ENCODE data around the gene CFAP74. TPM values are rescaled to one million over a fixed set of nuclear protein-coding genes. Genes with fewer than 3 reads are reported as not detected.

CFAP74 gene
- total and polyA plus RNA-seq, 5 donors from 2014 or later = not detected

GRCh38 chr1:1922956-1923833 lies 80.4 kb downstream of the CFAP74 start:
- ATAC-seq (ENCODE audit: low read depth in 2 of 2) (no peak), DNase-seq (no peak)
- peaks cover 5% of the 10 kb centered on the region for H3K27me3 Mint-ChIP-seq
- Histone ChIP-seq H3K4me3 (ENCODE audit: low read depth, low read length) (no peak overlapping the region), H3K4me1 (ENCODE audit: control insufficient read depth, insufficient read depth, low read length, poor library complexity, severe bottlenecking) (peaks cover 13% of the 10 kb centered on the region), H3K27ac (ENCODE audit: insufficient read depth, low read length, poor library complexity, severe bottlenecking) (no peak overlapping the region), H3K9me3 (ENCODE audit: control insufficient read depth in 2 of 2, low read length in 2 of 2) (no peaks in the 10 kb centered on the region), H3K27me3 (ENCODE audit: control insufficient read depth, insufficient read depth, low read length) (no peaks in the 10 kb centered on the region), H3K36me3 (ENCODE audit: control insufficient read depth, insufficient read depth, low read length) (no peaks in the 10 kb centered on the region)
- peaks cover 0 to 5% (median 1%) of the 10 kb centered on the region in 4 donors for H3K4me1 Mint-ChIP-seq
- H3K36me3 Mint-ChIP-seq = no peaks in the 10 kb centered on the region
- H3K4me3 Mint-ChIP-seq = no peak overlapping the region
- H3K27ac Mint-ChIP-seq = no peak overlapping the region
- no peaks in the 10 kb centered on the region for H3K9me3 Mint-ChIP-seq

GRCh38 chr1:1922702-1922955 lies 81.0 kb downstream of the CFAP74 start:
- peaks cover 0 to 9% (median 3%) of the 10 kb centered on the region in 4 donors for H3K4me1 Mint-ChIP-seq
- Histone ChIP-seq H3K36me3 (ENCODE audit: control insufficient read depth, insufficient read depth, low read length) (no peaks in the 10 kb centered on the region), H3K27ac (ENCODE audit: insufficient read depth, low read length, poor library complexity, severe bottlenecking) (no peak overlapping the region), H3K4me3 (ENCODE audit: low read depth, low read length) (no peak overlapping the region), H3K4me1 (ENCODE audit: control insufficient read depth, insufficient read depth, low read length, poor library complexity, severe bottlenecking) (peaks cover 14% of the 10 kb centered on the region), H3K27me3 (ENCODE audit: control insufficient read depth, insufficient read depth, low read length) (no peaks in the 10 kb centered on the region), H3K9me3 (ENCODE audit: control insufficient read depth in 2 of 2, low read length in 2 of 2) (no peaks in the 10 kb centered on the region)
- DNase-seq (no peak), ATAC-seq (ENCODE audit: low read depth in 2 of 2) (no peak)
- H3K27me3 Mint-ChIP-seq = peaks cover 5% of the 10 kb centered on the region
- no peak overlapping the region for H3K4me3 Mint-ChIP-seq
- H3K9me3 Mint-ChIP-seq = no peaks in the 10 kb centered on the region
- H3K36me3 Mint-ChIP-seq = no peaks in the 10 kb centered on the region
- no peak overlapping the region for H3K27ac Mint-ChIP-seq

- no peak overlapping the region for H3K27ac Mint-ChIP-seq
- H3K4me3 Mint-ChIP-seq = no peak overlapping the region
- H3K36me3 ChIP-seq (ENCODE audit: control insufficient read depth, insufficient read depth, low read length) = no peaks in the 10 kb centered on the region
- no peaks in the 10 kb centered on the region for H3K36me3 Mint-ChIP-seq
- H3K27ac ChIP-seq (ENCODE audit: insufficient read depth, low read length, poor library complexity, severe bottlenecking) = no peak overlapping the region
- no peak for ATAC-seq (ENCODE audit: low read depth in 2 of 2)
- no peaks in the 10 kb centered on the region for H3K9me3 Mint-ChIP-seq
- H3K4me3 ChIP-seq (ENCODE audit: low read depth, low read length) = no peak overlapping the region
- H3K27me3 Mint-ChIP-seq = peaks cover 5% of the 10 kb centered on the region
- peaks cover 0 to 9% (median 3%) of the 10 kb centered on the region in 4 donors for H3K4me1 Mint-ChIP-seq
- H3K4me1 ChIP-seq (ENCODE audit: control insufficient read depth, insufficient read depth, low read length, poor library complexity, severe bottlenecking) = peaks cover 14% of the 10 kb centered on the region
- no peak for DNase-seq
- H3K9me3 ChIP-seq (ENCODE audit: control insufficient read depth in 2 of 2, low read length in 2 of 2) = no peaks in the 10 kb centered on the region
- no peaks in the 10 kb centered on the region for H3K27me3 ChIP-seq (ENCODE audit: control insufficient read depth, insufficient read depth, low read length)
Measured at GRCh38 chr1:1921901-1922701, 81.5 kb downstream of the CFAP74 start.

- no peak overlapping the region for H3K27ac Mint-ChIP-seq
- Histone ChIP-seq H3K27me3 (ENCODE audit: control insufficient read depth, insufficient read depth, low read length) (no peaks in the 10 kb centered on the region), H3K4me3 (ENCODE audit: low read depth, low read length) (no peak overlapping the region), H3K36me3 (ENCODE audit: control insufficient read depth, insufficient read depth, low read length) (no peaks in the 10 kb centered on the region), H3K27ac (ENCODE audit: insufficient read depth, low read length, poor library complexity, severe bottlenecking) (no peak overlapping the region), H3K9me3 (ENCODE audit: control insufficient read depth in 2 of 2, low read length in 2 of 2) (no peaks in the 10 kb centered on the region), H3K4me1 (ENCODE audit: control insufficient read depth, insufficient read depth, low read length, poor library complexity, severe bottlenecking) (peaks cover 14% of the 10 kb centered on the region)
- no peaks in the 10 kb centered on the region for H3K9me3 Mint-ChIP-seq
- peaks cover 5% of the 10 kb centered on the region for H3K27me3 Mint-ChIP-seq
- DNase-seq (no peak), ATAC-seq (ENCODE audit: low read depth in 2 of 2) (no peak)
- peaks cover 0 to 9% (median 3%) of the 10 kb centered on the region in 4 donors for H3K4me1 Mint-ChIP-seq
- no peak overlapping the region for H3K4me3 Mint-ChIP-seq
- no peaks in the 10 kb centered on the region for H3K36me3 Mint-ChIP-seq
Measured at GRCh38 chr1:1921459-1921862, 82.1 kb downstream of the CFAP74 start.

- H3K4me1 Mint-ChIP-seq = peaks cover 0 to 9% (median 3%) of the 10 kb centered on the region in 4 donors
- peak overlapping the region in 1 of 3 donors; percentile 65 for H3K27ac Mint-ChIP-seq
Measured at GRCh38 chr1:1920608-1921458, 82.8 kb downstream of the CFAP74 start.

GRCh38 chr1:1920057-1920607 lies 83.5 kb downstream of the CFAP74 start:
- H3K27me3 ChIP-seq (ENCODE audit: control insufficient read depth, insufficient read depth, low read length) = no peaks in the 10 kb centered on the region
- peaks cover 5% of the 10 kb centered on the region for H3K27me3 Mint-ChIP-seq
- no peaks in the 10 kb centered on the region for H3K36me3 ChIP-seq (ENCODE audit: control insufficient read depth, insufficient read depth, low read length)
- H3K36me3 Mint-ChIP-seq = no peaks in the 10 kb centered on the region
- H3K9me3 Mint-ChIP-seq = no peaks in the 10 kb centered on the region
- ATAC-seq (ENCODE audit: low read depth in 2 of 2) (no peak), DNase-seq (no peak)
- peaks cover 0 to 9% (median 3%) of the 10 kb centered on the region in 4 donors for H3K4me1 Mint-ChIP-seq
- H3K27ac ChIP-seq (ENCODE audit: insufficient read depth, low read length, poor library complexity, severe bottlenecking) = peak overlapping the region; percentile 65
- no peaks in the 10 kb centered on the region for H3K9me3 ChIP-seq (ENCODE audit: control insufficient read depth in 2 of 2, low read length in 2 of 2)
- peaks cover 14% of the 10 kb centered on the region for H3K4me1 ChIP-seq (ENCODE audit: control insufficient read depth, insufficient read depth, low read length, poor library complexity, severe bottlenecking)
- peak overlapping the region in 1 of 3 donors; percentile 65 for H3K27ac Mint-ChIP-seq
- H3K4me3 ChIP-seq (ENCODE audit: low read depth, low read length) = no peak overlapping the region
- H3K4me3 Mint-ChIP-seq = peak overlapping the region in 1 of 4 donors; percentile 81

More at GRCh38 chr1:1920608-1921458, 82.8 kb downstream of the CFAP74 start:
- Mint-ChIP-seq H3K36me3 (no peaks in the 10 kb centered on the region), H3K27me3 (peaks cover 5% of the 10 kb centered on the region), H3K4me3 (peak overlapping the region in 1 of 4 donors; percentile 81), H3K9me3 (no peaks in the 10 kb centered on the region)
- Histone ChIP-seq H3K27me3 (ENCODE audit: control insufficient read depth, insufficient read depth, low read length) (no peaks in the 10 kb centered on the region), H3K9me3 (ENCODE audit: control insufficient read depth in 2 of 2, low read length in 2 of 2) (no peaks in the 10 kb centered on the region), H3K4me3 (ENCODE audit: low read depth, low read length) (no peak overlapping the region), H3K4me1 (ENCODE audit: control insufficient read depth, insufficient read depth, low read length, poor library complexity, severe bottlenecking) (peaks cover 14% of the 10 kb centered on the region), H3K36me3 (ENCODE audit: control insufficient read depth, insufficient read depth, low read length) (no peaks in the 10 kb centered on the region), H3K27ac (ENCODE audit: insufficient read depth, low read length, poor library complexity, severe bottlenecking) (no peak overlapping the region)
- ATAC-seq (ENCODE audit: low read depth in 2 of 2) (no peak), DNase-seq (no peak)
